ENCODE measurements around the gene DNAJB11.
"Not testable (repeated sequence)": the region's sequence is repeated elsewhere in the genome, so short reads cannot be mapped to it uniquely, and the experiment has no call there.

Gene DNAJB11

DNA sequence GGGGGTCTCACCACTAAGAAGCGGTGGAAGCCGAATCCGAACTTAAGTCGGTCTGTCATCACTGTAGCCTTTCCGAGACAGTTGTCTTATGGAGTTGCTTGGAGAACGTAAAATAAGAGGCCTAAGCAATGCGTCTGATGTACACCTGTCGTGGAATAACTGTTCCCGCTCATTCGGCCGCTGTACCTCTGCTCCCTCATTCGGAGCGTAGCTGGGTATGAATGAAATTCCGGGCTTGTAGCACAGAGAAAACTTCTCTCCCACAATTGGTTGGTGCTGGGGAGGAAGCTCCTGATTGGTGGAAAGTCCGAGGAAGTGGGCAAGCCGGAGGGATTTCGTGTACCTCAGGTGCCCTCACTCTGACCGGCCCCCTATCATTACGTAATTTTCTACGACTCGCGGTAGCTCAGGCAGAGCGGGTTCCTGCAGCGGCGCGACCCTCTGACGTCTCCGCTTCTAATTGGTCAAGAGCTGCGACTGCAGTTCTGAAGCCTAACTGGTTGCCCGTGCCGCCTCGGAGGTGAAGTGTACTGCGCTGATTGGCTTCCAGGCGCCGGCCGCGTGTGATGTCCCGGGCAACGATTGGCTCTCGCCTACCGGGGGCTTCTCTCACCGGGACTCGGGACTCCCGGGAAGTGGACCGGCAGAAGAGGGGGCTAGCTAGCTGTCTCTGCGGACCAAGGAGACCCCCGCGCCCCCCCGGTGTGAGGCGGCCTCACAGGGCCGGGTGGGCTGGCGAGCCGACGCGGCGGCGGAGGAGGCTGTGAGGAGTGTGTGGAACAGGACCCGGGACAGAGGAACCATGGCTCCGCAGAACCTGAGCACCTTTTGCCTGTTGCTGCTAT lies at the start of gene DNAJB11:
Gene DNAJB11, plus strand, starts transcription at position 625 of the 845 bp plus-strand sequence. Its CDS starts 178 bp downstream, at position 803.
- DNase-seq (ENCODE audit: low spot score) (peak; percentile 99), FAIRE-seq (peak; percentile 93)

DNA sequence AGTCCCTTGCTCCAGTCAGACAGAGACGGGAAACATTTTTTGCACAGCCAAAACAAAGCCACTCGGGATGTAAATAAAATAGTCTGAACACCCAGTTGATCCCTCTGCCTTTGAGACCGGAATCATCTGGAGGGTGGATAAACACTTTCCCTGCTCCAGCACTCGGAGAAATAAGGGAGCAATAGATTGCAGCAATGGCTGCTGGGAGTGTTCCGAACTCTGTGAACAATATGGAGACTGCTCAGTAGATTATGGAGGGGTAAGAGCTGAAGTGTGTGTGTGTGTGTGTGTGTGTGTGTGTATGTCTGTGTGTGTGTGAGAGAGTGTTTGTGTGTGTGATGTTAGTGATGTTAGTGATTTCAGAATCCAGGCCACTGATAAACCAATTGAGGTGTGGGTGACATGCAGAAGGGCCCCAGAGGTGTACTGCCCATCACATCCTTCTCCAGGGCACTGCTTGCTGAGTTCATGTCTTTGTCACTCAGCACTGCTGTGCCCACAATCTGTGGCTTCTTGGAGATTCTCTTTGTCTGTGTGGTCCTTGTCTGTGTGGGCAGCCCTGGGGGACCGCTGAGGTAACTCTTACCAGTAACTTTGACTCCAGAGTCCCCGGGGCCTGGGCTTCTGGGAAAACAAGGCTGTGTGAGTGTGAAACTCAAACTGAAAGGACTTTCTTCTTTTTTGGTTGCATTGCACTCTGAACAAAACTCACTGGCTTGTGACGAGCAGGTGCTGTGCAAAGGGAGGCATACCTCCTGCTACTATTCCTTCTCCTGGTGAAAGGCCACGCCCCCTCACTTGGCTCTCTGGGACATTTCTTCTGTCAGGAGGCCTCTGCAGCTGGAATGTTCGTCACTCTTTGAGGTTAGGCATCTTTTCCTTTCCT lies 49.3 kb upstream of the DNAJB11 start:
- DNase-seq (ENCODE audit: low spot score) (no peak), FAIRE-seq (no peak)

DNA sequence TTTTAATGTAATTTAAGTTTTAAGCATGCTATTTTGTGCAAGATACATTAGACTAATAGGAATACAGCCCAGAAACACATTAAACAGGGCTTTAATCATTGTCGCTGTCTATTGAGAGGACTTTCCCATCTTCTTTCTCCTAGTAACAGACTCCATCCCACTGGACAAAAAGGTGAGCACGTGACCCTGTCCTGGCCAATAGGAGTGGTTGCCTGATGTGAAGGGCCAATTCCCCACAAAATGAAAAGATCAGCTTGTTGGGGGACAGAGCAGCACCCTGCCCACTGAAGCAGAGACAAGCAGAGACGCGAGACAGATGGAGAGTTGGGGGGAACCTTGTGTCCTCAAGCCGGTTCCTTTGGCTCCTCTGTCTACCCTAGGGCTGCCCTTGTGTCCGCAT lies 47.5 kb upstream of the DNAJB11 start:
- no peak for DNase-seq (ENCODE audit: low spot score)
- no peak for FAIRE-seq

DNA sequence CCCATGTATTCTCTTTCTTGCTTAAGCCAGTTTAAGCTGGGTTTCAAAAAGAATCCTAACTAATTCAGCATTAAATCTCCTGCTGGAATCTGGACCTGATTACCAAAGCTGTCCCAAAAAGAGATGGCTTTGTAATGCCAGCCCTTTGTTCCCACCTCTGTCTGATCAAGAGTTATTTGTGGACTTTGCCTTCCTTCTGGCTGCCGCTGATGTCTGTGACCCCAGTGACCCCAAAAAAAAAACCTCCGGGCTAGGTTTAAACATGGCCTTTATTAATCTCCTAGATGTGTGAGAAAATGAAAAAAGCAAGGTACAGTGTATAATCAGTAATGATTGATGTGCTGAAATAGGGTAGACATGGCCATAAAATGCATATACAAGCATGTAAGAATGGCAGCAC lies 47.1 kb upstream of the DNAJB11 start:
- DNase-seq (ENCODE audit: low spot score) (no peak), FAIRE-seq (no peak)

- FAIRE-seq (no peak), DNase-seq (ENCODE audit: low spot score) (no peak)
Measured at GRCh38 chr3:186524616-186525015, 45.9 kb upstream of the DNAJB11 start.

GRCh38 chr3:186525369-186526255 lies 44.9 kb upstream of the DNAJB11 start:
- no peak for FAIRE-seq
- no peak for DNase-seq (ENCODE audit: low spot score)

- no peak for DNase-seq (ENCODE audit: low spot score)
- FAIRE-seq: no peak
Measured at GRCh38 chr3:186526256-186526606, 44.3 kb upstream of the DNAJB11 start.

- no peak for DNase-seq (ENCODE audit: low spot score)
- no peak for FAIRE-seq
Measured at GRCh38 chr3:186529201-186529999, 41.1 kb upstream of the DNAJB11 start.

DNA sequence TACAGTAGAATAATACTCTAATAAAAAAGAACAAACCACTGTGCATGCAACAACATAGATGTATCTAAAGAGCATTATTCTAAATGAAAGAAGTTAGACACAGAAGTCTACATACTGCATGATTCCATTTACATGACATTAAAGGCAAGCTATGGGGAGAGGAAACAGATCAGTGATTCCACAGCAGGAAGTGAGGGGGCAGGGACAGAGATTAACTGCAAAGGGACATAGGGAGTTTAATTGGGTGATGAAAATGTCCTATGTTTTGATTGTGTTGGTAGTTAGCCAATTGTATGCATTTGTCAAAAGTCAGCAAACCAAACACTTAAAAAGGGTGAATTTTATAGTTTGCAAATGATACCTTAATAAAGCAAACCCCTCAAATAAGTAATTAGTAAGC lies 40.1 kb upstream of the DNAJB11 start:
- DNase-seq (ENCODE audit: low spot score) (no peak), FAIRE-seq (no peak)

GRCh38 chr3:186531694-186532093 lies 38.8 kb upstream of the DNAJB11 start:
- not testable (repeated sequence) for DNase-seq (ENCODE audit: low spot score); FAIRE-seq

DNA sequence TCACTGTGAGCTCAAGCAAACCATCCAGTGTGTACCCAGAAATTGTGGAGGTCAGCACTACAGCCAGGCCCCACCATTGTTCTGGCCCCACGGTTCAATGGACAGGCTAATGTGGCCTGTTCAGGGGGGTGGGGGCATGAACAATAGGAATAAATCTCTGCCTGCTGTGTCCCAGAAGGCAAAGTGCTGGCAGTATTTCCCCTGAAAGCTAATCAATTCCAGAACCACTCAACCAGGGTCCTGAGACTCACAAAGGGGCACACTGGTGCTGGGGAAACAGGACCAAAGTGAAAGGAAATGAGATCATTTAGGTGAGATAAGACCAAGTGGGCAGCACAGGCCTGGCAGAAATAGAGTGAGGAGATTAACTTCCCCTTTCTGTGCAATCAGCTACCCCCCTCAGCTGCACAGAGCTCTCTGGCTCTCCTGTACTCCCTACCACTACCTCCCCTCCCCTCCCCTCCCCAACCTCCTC lies 37.9 kb upstream of the DNAJB11 start:
- FAIRE-seq (no peak), DNase-seq (ENCODE audit: low spot score) (no peak)

DNA sequence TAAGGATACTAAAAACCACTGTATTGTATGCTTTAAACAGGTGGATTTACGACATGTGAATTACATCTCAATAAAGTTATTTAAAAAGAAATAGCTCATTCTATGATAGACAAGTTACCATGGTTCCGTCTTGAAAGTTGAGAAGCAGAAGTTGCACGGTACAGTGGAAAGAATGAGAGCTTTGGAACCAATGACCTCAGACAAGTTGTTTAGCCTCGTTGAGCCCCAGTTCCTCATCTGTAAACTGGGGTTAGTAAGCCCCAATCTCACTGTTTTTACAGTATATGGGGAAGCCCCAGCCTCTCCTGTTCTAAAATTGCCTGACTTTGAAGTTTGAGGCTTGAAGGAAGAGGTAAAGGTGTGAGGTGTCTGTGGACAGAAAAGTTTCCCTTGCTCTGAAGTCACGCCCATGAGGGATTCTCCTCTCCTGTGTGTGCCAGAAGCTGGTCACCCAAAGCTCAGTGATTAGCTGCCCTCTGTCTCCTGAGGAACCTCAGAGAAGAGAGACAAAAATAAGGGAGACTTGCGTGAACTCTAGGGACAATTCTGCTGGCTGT lies 36.3 kb upstream of the DNAJB11 start:
- FAIRE-seq: no peak

GRCh38 chr3:186536883-186537844 lies 33.4 kb upstream of the DNAJB11 start:
- DNase-seq (ENCODE audit: low spot score) (no peak), FAIRE-seq (no peak)

More for the DNA sequence above, 36.3 kb upstream of the DNAJB11 start:
- no peak for DNase-seq (ENCODE audit: low spot score)

DNA sequence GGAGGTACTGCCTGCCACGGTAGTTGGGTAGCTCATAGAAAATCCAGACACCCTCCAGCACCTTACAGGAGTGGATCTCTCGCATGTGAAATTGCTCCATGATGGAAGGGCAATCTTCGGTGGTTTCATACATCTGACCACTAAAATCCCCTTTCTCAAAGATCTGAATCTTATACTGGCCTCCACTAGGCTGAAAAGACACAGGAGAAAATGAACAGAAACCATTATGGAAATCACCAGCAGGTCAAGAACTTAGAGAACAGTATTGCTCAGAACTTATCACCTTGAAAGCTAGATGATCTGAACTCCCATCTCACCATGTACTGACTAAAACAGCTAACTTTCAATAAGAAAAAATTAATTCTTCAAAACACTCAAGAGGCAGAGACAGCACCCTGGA lies 31.7 kb upstream of the DNAJB11 start:
- DNase-seq (ENCODE audit: low spot score): no peak
- no peak for FAIRE-seq

- peak; percentile 60 for DNase-seq (ENCODE audit: low spot score)
- FAIRE-seq: peak; percentile 90
Measured at GRCh38 chr3:186540221-186540834, 30.2 kb upstream of the DNAJB11 start.

DNA sequence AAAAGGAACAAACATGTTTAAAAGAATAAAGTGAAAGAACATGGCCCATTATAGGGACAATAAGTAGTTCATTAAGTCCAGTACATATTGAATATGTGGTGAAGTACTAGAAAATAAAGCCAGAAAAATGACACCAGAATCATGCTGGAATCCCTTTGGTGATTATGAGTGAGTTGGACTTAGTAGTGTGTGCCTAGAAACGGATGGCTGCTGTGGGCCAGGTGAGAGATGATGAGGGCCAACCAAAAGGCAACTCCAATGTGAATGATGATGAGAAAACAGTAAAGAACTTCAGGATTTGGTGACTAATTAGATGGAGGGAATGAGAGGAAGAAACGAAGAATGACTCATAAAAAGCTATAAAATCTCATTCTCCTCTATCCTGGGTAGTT lies 29.7 kb upstream of the DNAJB11 start:
- FAIRE-seq: no peak
- peak; percentile 11 for DNase-seq (ENCODE audit: low spot score)

GRCh38 chr3:186544281-186544680 lies 26.2 kb upstream of the DNAJB11 start, which contains the start of gene CRYGS:
TSS of gene CRYGS (minus strand) at chr3:186544380. CDS start at chr3:186544326, 54 bp downstream.
- FAIRE-seq (no peak), DNase-seq (ENCODE audit: low spot score) (no peak)

DNA sequence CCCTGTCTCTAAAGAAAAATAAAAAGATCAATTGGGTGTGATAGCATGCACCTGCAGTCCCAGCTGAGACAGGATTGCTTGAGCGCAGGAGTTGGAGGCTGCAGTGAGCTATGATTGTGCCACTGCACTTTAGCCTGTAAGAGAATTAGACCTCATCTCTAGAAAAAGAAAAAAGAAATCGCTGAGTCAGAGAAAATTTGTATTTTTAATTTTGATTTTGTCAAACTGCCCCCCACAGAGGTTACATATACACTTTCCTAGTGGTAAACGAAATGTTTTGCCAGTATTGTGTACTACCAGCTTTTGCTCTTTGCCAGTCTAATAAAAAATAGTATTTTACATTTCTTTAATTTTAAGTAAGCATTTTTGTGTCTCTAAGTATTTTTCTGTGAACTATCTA lies 21.0 kb upstream of the DNAJB11 start:
- FAIRE-seq: no peak

More for the DNA sequence above, 21.0 kb upstream of the DNAJB11 start:
- no peak for DNase-seq (ENCODE audit: low spot score)
